Neural cell (in vitro differentiated cells): ENCODE data around the gene GZMH. TPM values are rescaled to one million over a fixed set of nuclear protein-coding genes. Genes with fewer than 3 reads are reported as not detected.

ENCODE experiments used
- H2AFZ ChIP-seq: fragments of 200-600, 300-800 bp; sonication (generic), shearing (Covaris generic); 2 replicates; pipeline ENCODE4 v1.6.0; 2014; ENCODE audit warnings: low read depth, mild to moderate bottlenecking, antibody characterized with exemption, low read length, moderate library complexity
- H3F3A ChIP-seq: fragments of 200-600 bp; shearing (Covaris generic); 2 replicates; pipeline ENCODE4 v1.6.1; 2016; ENCODE audit warnings: mild to moderate bottlenecking, moderate library complexity, mixed read lengths, antibody characterized with exemption, low read length; ENCODE audit not compliant: insufficient read depth, poor library complexity, severe bottlenecking
- H3K27ac ChIP-seq: fragments of 200-600, 300-800 bp; sonication (generic), shearing (Covaris generic); 2 replicates; pipeline ENCODE4 v1.5.1; 2014; ENCODE audit warnings: mild to moderate bottlenecking, low read length, moderate library complexity
- H3K27me3 ChIP-seq: fragments of 300-800, 200-600 bp; sonication (generic), shearing (Covaris generic); 2 replicates; pipeline ENCODE4 v1.6.0; 2014; ENCODE audit warnings: mild to moderate bottlenecking, low read depth, low read length, moderate library complexity; ENCODE audit not compliant: insufficient read depth
- H3K36me3 ChIP-seq: fragments of 300-800, 200-600 bp; sonication (generic), shearing (Covaris generic); 2 replicates; pipeline ENCODE4 v1.5.1; 2014; ENCODE audit warnings: mild to moderate bottlenecking, antibody characterized with exemption, low read length, moderate library complexity; ENCODE audit not compliant: insufficient read depth
- H3K4me2 ChIP-seq: fragments of 300-800, 200-600 bp; sonication (generic), shearing (Covaris generic); 2 replicates; pipeline ENCODE4 v1.6.0; 2014; ENCODE audit warnings: mild to moderate bottlenecking, low read length
- H3K4me3 ChIP-seq: fragments of 300-800, 200-600 bp; sonication (generic), shearing (Covaris generic); 2 replicates; pipeline ENCODE4 v1.5.1; 2014; ENCODE audit warnings: mild to moderate bottlenecking, low read length, moderate library complexity
- H3K79me2 ChIP-seq: fragments of 200-600 bp; shearing (Covaris generic); replicated peaks from 2 replicates; pipeline ENCODE4 v1.6.0; 2014; ENCODE audit warnings: mild to moderate bottlenecking, low read length, moderate library complexity; ENCODE audit not compliant: insufficient read depth
- H3K9ac ChIP-seq: fragments of 300-800, 200-600 bp; sonication (generic), shearing (Covaris generic); 2 replicates; pipeline ENCODE4 v1.6.1; 2016; ENCODE audit warnings: mild to moderate bottlenecking, low read length, mixed read lengths
- H3K9me2 ChIP-seq: fragments of 200-600 bp; shearing (Covaris generic); 2 replicates; pipeline ENCODE4 v1.6.1; 2016; ENCODE audit warnings: mild to moderate bottlenecking, low read length, mixed read lengths; ENCODE audit not compliant: insufficient read depth
- H3K9me3 ChIP-seq: fragments of 200-600, 300-800 bp; sonication (generic), shearing (Covaris generic); 2 replicates; pipeline ENCODE4 v1.6.1; 2016; ENCODE audit warnings: mild to moderate bottlenecking, mixed run types, low read length, moderate library complexity, mixed read lengths
- H4K20me1 ChIP-seq: fragments of 200-600 bp; shearing (Covaris generic); 2 replicates; pipeline ENCODE4 v1.6.1; 2016; ENCODE audit warnings: mild to moderate bottlenecking, mixed run types; ENCODE audit not compliant: insufficient read depth
- EP300 ChIP-seq: fragments of 450-650 bp; conservative IDR thresholded peaks from 2 replicates; pipeline ENCODE4 v1.6.1; 2014; ENCODE audit warnings: antibody characterized with exemption, mild to moderate bottlenecking, moderate library complexity; ENCODE audit not compliant: poor library complexity, severe bottlenecking
- EZH2 ChIP-seq: fragments of 200-600, 300-800 bp; shearing (Covaris generic), sonication (generic); IDR thresholded peaks from 2 replicates; pipeline ENCODE4 v1.6.1; 2014; ENCODE audit warnings: antibody characterized with exemption, low read length, borderline replicate concordance, mild to moderate bottlenecking; ENCODE audit not compliant: insufficient read depth, poor library complexity, severe bottlenecking
- MXI1 ChIP-seq: fragments of 450-650 bp; conservative IDR thresholded peaks from 2 replicates; pipeline ENCODE4 v1.6.1; 2014; ENCODE audit warnings: antibody characterized with exemption, mild to moderate bottlenecking; ENCODE audit not compliant: poor library complexity, severe bottlenecking
- POLR2AphosphoS5 ChIP-seq: IDR thresholded peaks from 2 replicates; pipeline ENCODE4 v1.6.1; 2012
- RAD21 ChIP-seq: fragments of 450-650 bp; conservative IDR thresholded peaks from 2 replicates; pipeline ENCODE4 v1.6.1; 2014; ENCODE audit warnings: antibody characterized with exemption, mild to moderate bottlenecking, moderate library complexity
- SMC3 ChIP-seq: fragments of 450-650 bp; conservative IDR thresholded peaks from 2 replicates; pipeline ENCODE4 v1.6.1; 2014; ENCODE audit warnings: antibody characterized with exemption, mild to moderate bottlenecking, moderate library complexity; ENCODE audit not compliant: poor library complexity
- TAF1 ChIP-seq: IDR thresholded peaks from 2 replicates; pipeline ENCODE4 v1.6.1; 2012; ENCODE audit warnings: low read depth
- polyA plus RNA-seq: library from polyadenylated mRNA; depleted of rRNA; stranded (reverse); fragments of >200 nt; gene quantifications from 2 replicates; pipeline ENCODE4 v1.2.3, GENCODE V29; 2014
- TF ChIP-seq, protein P1 (sequence below): IDR thresholded peaks from 2 replicates; pipeline ENCODE4 v1.6.1; 2012; ENCODE audit warnings: borderline replicate concordance
- TF ChIP-seq, protein P2 (sequence below): fragments of 450-650 bp; IDR thresholded peaks from 2 replicates; pipeline ENCODE4 v1.5.1; 2014; ENCODE audit warnings: antibody characterized with exemption, mild to moderate bottlenecking, moderate library complexity; ENCODE audit not compliant: poor library complexity, severe bottlenecking

GZMH gene
- polyA plus RNA-seq, 1 donor from 2014 or later: not detected

DNA sequence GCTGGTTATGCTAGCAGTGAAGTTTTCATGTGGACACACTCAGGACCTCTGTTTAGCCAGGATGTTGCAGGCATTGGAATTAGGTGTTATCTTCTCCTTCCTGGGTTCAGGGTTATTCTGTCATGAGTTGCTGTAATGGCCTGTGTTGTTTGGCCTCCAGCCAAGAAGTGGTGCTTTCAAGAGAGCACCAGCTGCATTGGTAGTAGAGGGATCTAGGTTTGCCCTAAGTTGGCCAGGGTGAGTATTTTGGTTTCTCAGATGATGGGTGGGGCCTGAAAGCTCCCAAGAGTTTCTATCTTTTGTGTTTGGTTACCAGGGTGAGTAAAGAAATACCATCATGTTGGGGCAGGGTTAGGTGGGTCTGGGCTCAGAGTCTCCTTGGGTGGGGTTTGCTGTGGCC, 2.7 kb upstream of the GZMH start:
- Histone ChIP-seq H3K27me3 (no peaks in the 10 kb centered on the region), H3K9me3 (no peaks in the 10 kb centered on the region), H3K4me2 (no peak overlapping the region), H3F3A (no peaks in the 10 kb centered on the region), H3K36me3 (no peaks in the 10 kb centered on the region), H3K9me2 (no peaks in the 10 kb centered on the region), H3K27ac (no peak overlapping the region), H4K20me1 (no peaks in the 10 kb centered on the region), H2AFZ (no peak overlapping the region), H3K4me3 (no peak overlapping the region), H3K9ac (no peak overlapping the region), H3K79me2 (no peaks in the 10 kb centered on the region)
- no peak for TF ChIP-seq MXI1
- TF ChIP-seq TAF1: no peak
- TF ChIP-seq POLR2AphosphoS5: no peak
- TF ChIP-seq EP300: no peak
- no peak for TF ChIP-seq RAD21
- TF ChIP-seq, protein P1, sequence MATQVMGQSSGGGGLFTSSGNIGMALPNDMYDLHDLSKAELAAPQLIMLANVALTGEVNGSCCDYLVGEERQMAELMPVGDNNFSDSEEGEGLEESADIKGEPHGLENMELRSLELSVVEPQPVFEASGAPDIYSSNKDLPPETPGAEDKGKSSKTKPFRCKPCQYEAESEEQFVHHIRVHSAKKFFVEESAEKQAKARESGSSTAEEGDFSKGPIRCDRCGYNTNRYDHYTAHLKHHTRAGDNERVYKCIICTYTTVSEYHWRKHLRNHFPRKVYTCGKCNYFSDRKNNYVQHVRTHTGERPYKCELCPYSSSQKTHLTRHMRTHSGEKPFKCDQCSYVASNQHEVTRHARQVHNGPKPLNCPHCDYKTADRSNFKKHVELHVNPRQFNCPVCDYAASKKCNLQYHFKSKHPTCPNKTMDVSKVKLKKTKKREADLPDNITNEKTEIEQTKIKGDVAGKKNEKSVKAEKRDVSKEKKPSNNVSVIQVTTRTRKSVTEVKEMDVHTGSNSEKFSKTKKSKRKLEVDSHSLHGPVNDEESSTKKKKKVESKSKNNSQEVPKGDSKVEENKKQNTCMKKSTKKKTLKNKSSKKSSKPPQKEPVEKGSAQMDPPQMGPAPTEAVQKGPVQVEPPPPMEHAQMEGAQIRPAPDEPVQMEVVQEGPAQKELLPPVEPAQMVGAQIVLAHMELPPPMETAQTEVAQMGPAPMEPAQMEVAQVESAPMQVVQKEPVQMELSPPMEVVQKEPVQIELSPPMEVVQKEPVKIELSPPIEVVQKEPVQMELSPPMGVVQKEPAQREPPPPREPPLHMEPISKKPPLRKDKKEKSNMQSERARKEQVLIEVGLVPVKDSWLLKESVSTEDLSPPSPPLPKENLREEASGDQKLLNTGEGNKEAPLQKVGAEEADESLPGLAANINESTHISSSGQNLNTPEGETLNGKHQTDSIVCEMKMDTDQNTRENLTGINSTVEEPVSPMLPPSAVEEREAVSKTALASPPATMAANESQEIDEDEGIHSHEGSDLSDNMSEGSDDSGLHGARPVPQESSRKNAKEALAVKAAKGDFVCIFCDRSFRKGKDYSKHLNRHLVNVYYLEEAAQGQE: no peak
- no peak for TF ChIP-seq EZH2
- TF ChIP-seq, protein P2, sequence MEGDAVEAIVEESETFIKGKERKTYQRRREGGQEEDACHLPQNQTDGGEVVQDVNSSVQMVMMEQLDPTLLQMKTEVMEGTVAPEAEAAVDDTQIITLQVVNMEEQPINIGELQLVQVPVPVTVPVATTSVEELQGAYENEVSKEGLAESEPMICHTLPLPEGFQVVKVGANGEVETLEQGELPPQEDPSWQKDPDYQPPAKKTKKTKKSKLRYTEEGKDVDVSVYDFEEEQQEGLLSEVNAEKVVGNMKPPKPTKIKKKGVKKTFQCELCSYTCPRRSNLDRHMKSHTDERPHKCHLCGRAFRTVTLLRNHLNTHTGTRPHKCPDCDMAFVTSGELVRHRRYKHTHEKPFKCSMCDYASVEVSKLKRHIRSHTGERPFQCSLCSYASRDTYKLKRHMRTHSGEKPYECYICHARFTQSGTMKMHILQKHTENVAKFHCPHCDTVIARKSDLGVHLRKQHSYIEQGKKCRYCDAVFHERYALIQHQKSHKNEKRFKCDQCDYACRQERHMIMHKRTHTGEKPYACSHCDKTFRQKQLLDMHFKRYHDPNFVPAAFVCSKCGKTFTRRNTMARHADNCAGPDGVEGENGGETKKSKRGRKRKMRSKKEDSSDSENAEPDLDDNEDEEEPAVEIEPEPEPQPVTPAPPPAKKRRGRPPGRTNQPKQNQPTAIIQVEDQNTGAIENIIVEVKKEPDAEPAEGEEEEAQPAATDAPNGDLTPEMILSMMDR: no peak
- TF ChIP-seq SMC3: no peak

DNA sequence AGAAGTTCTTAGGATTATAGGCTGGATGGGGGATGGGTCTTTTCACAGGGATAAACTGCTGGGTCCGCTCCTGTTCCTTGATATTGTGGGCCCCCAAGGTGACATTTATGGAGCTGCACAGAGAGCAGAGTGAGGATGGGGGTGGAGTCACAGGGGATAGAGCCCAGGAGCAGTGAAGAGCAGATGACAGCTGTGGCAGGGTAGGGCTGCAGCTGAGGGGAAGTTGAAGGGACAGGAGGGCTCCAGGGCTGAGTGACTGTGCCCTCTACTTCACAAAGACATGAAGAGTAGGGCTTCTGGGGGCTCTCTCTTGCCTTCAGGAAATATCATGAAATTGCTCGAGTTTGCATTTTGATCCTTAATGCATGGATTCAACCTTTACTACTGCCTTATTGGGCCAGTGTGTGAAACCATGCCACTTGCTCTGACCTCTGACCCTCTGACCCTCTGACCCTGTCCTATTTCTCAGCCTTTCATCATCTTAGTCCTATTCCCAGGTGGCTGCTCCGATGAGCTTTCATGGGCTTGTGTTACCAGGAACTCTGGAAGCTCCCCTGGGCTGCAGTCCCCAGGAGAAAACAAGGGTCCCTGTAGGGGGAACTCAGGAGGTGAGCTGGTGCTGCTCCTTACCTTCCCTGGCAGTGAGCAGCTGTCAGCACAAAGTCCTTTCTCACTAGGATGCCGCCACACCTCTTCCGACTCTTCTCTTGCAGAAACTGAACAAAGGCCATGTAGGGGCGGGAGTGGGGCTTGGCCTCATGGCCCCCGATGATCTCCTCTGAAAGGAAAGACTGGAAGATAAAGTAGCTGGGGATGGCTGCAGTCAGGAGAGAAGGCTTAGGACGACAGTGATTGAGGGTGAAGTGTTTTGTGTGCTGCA, 1.6 kb downstream of the GZMH start:
- H2AFZ ChIP-seq: no peak overlapping the region
- no peaks in the 10 kb centered on the region for H3K9me2 ChIP-seq
- H3K4me2 ChIP-seq: no peak overlapping the region
- TF ChIP-seq EP300: no peak
- no peak for TF ChIP-seq POLR2AphosphoS5
- no peak for TF ChIP-seq TAF1
- TF ChIP-seq MXI1: no peak
- no peak for TF ChIP-seq SMC3
- no peak for TF ChIP-seq EZH2
- TF ChIP-seq, protein P1: no peak
- H3K27me3 ChIP-seq: no peaks in the 10 kb centered on the region
- no peak overlapping the region for H3K27ac ChIP-seq
- no peak overlapping the region for H3K9ac ChIP-seq
- H3K4me3 ChIP-seq: no peak overlapping the region
- no peaks in the 10 kb centered on the region for H3K36me3 ChIP-seq
- H3K9me3 ChIP-seq: no peaks in the 10 kb centered on the region
- no peaks in the 10 kb centered on the region for H3K79me2 ChIP-seq
- H3F3A ChIP-seq: no peaks in the 10 kb centered on the region
- no peaks in the 10 kb centered on the region for H4K20me1 ChIP-seq
